Activated gamma-delta T cell (primary cell): ENCODE results near the gene COL28A1.
A peak's percentile ranks its signal among the peaks of the same experiment; 100 is the strongest.

Source experiments
- DNase-seq: peaks from one replicate; lab custom pipeline; 2025; lab: John Stamatoyannopoulos, UW
- total RNA-seq, 2 donors: gene quantifications; one replicate each; lab custom pipeline; 2026; lab: John Stamatoyannopoulos, UW

Gene COL28A1
- total RNA-seq = 0.26 to 0.44 reads per million in 2 donors

- DNase-seq = no peak
Observed at GRCh38 chr7:7535691-7536090, at the start of gene COL28A1. Gene COL28A1, minus strand, starts transcription at chr7:7535873. Its CDS starts 2,998 bp downstream, at chr7:7532875.

- no peak for DNase-seq
Observed at GRCh38 chr7:7584653-7585052, 49.0 kb upstream of the COL28A1 start.

GRCh38 chr7:7583731-7584130 is 48.1 kb upstream of the COL28A1 start:
- DNase-seq = no peak

GRCh38 chr7:7582596-7582995 is 46.9 kb upstream of the COL28A1 start:
- DNase-seq = no peak

- no peak for DNase-seq
Observed at GRCh38 chr7:7581531-7582179, 46.0 kb upstream of the COL28A1 start.

- DNase-seq = no peak
Observed at GRCh38 chr7:7579638-7580037, 44.0 kb upstream of the COL28A1 start.

- DNase-seq = no peak
Observed at GRCh38 chr7:7577888-7578287, 42.2 kb upstream of the COL28A1 start.

- DNase-seq = no peak
Observed at GRCh38 chr7:7576344-7576743, 40.7 kb upstream of the COL28A1 start.

- DNase-seq = no peak
Observed at GRCh38 chr7:7573701-7574100, 38.0 kb upstream of the COL28A1 start.

- DNase-seq = no peak
Observed at GRCh38 chr7:7570584-7570983, 34.9 kb upstream of the COL28A1 start.

- no peak for DNase-seq
Observed at GRCh38 chr7:7569615-7570014, 33.9 kb upstream of the COL28A1 start.

- DNase-seq = no peak
Observed at GRCh38 chr7:7569081-7569527, 33.4 kb upstream of the COL28A1 start.

- no peak for DNase-seq
Observed at GRCh38 chr7:7568553-7568952, 32.9 kb upstream of the COL28A1 start.

- DNase-seq = no peak
Observed at GRCh38 chr7:7567898-7568531, 32.3 kb upstream of the COL28A1 start.

- peak; percentile 74 for DNase-seq
Observed at GRCh38 chr7:7566651-7567611, 31.3 kb upstream of the COL28A1 start, which contains the start of gene MIOS. Gene MIOS, plus strand, starts transcription at chr7:7566884. Its CDS starts 5,592 bp downstream, at chr7:7572476.

GRCh38 chr7:7565746-7566650 is 30.3 kb upstream of the COL28A1 start:
- no peak for DNase-seq

- DNase-seq = no peak
Observed at GRCh38 chr7:7565018-7565680, 29.5 kb upstream of the COL28A1 start.

- no peak for DNase-seq
Observed at GRCh38 chr7:7564323-7564780, 28.7 kb upstream of the COL28A1 start.

- no peak for DNase-seq
Observed at GRCh38 chr7:7563813-7564212, 28.1 kb upstream of the COL28A1 start.

GRCh38 chr7:7563269-7563668 is 27.6 kb upstream of the COL28A1 start:
- DNase-seq = no peak

- no peak for DNase-seq
Observed at GRCh38 chr7:7562736-7563135, 27.1 kb upstream of the COL28A1 start.
